HepG2 (cell line): ENCODE data around the gene COL26A1. TPM values are rescaled to one million over a fixed set of nuclear protein-coding genes. Genes with fewer than 3 reads are reported as not detected.

Experiments used
- ARNTL ChIP-seq: sonication (generic); formaldehyde crosslinking; IDR thresholded peaks from 2 replicates; pipeline ENCODE4 v1.4.0; 2020; ENCODE audit warnings: mild to moderate bottlenecking, missing genetic modification reagents
- CSRNP1 ChIP-seq: sonication (generic); formaldehyde crosslinking; IDR thresholded peaks from 2 replicates; pipeline ENCODE4 v1.8.1; 2023; ENCODE audit warnings: mild to moderate bottlenecking, missing genetic modification reagents
- GABPA ChIP-seq, 2 experiments: IDR thresholded peaks; 2 replicates each; pipeline ENCODE4 v1.6.1; 2011 to 2016; ENCODE audit warnings: low read depth in 2 of 2, low read length in 1 of 2, missing biosample characterization in 1 of 2, missing genetic modification characterization in 1 of 2
- LCORL ChIP-seq, 2 experiments: fragments of 450-650 bp in 1 of 2; sonication (generic) in 1 of 2; formaldehyde crosslinking in 1 of 2; IDR thresholded peaks; 2 replicates each; pipeline versions ENCODE4 v1.5.0 to v1.6.1; 2017 to 2020; ENCODE audit warnings: antibody characterized with exemption in 1 of 2, missing genetic modification reagents in 1 of 2
- RFX1 ChIP-seq: fragments of 450-650 bp; IDR thresholded peaks from 2 replicates; pipeline ENCODE4 v1.6.1; 2017
- SALL2 ChIP-seq: sonication (generic); formaldehyde crosslinking; IDR thresholded peaks from 2 replicates; pipeline ENCODE4 v1.8.1; 2023; ENCODE audit warnings: mild to moderate bottlenecking, missing genetic modification reagents, inconsistent platforms
- SPEN ChIP-seq: sonication (generic); formaldehyde crosslinking; IDR thresholded peaks from 2 replicates; pipeline ENCODE4 v1.5.1; 2020; ENCODE audit warnings: low read depth, mild to moderate bottlenecking, missing genetic modification reagents
- ZBTB2 ChIP-seq: sonication (generic); formaldehyde crosslinking; IDR thresholded peaks from 2 replicates; pipeline ENCODE4 v1.8.0; 2022; ENCODE audit warnings: low read depth, missing genetic modification reagents
- ZBTB40 ChIP-seq, 2 experiments: fragments of 450-650 bp in 1 of 2; sonication (generic) in 1 of 2; formaldehyde crosslinking in 1 of 2; IDR thresholded peaks; 2 replicates each; pipeline versions ENCODE4 v1.6.1 to v1.8.0; 2016 to 2022; ENCODE audit warnings: antibody characterized with exemption in 1 of 2, mild to moderate bottlenecking in 1 of 2, missing genetic modification reagents in 1 of 2
- ZNF350 ChIP-seq: sonication (generic); formaldehyde crosslinking; IDR thresholded peaks from 2 replicates; pipeline ENCODE4 v1.4.0; 2020; ENCODE audit warnings: mild to moderate bottlenecking, low read depth, missing genetic modification reagents, borderline replicate concordance
- ZNF441 ChIP-seq: sonication (generic); formaldehyde crosslinking; IDR thresholded peaks from 2 replicates; pipeline ENCODE4 v1.7.0; 2021; ENCODE audit warnings: missing genetic modification reagents, borderline replicate concordance
- ZNF496 ChIP-seq: sonication (generic); formaldehyde crosslinking; IDR thresholded peaks from 2 replicates; pipeline ENCODE4 v1.8.1; 2023; ENCODE audit warnings: mild to moderate bottlenecking, moderate library complexity, missing genetic modification reagents; ENCODE audit not compliant: insufficient replicate concordance
- ZNF556 ChIP-seq: sonication (generic); formaldehyde crosslinking; IDR thresholded peaks from 2 replicates; pipeline ENCODE4 v1.4.0; 2020; ENCODE audit warnings: mild to moderate bottlenecking, missing genetic modification reagents, borderline replicate concordance
- polyA plus RNA-seq, 8 experiments: library from polyadenylated mRNA; depleted of rRNA in 3 of 8; stranded (reverse) in 7 of 8; unstranded in 1 of 8; fragments of >200 nt; fragmentation: Illumina TruSeq in 4 of 8; extraction: Trizol in 4 of 8; gene quantifications; 2 replicates each; pipeline versions ENCODE4 v1.2.1 to v1.2.3, GENCODE V29; 2011 to 2016; ENCODE audit warnings: low read depth in 4 of 8, missing spikeins in 1 of 8, mixed read lengths in 1 of 8; ENCODE audit not compliant: insufficient read depth in 1 of 8
- total RNA-seq, 5 experiments: library from RNA; depleted of rRNA; stranded (reverse); fragments of >200 nt; fragmentation: Illumina TruSeq; extraction: Trizol; gene quantifications; 2 replicates each; pipeline ENCODE4 v1.2.3, GENCODE V29; 2016; ENCODE audit warnings: low read depth in 1 of 5
- TF ChIP-seq, protein P1 (sequence below): sonication (generic); formaldehyde crosslinking; IDR thresholded peaks from 2 replicates; pipeline ENCODE4 v1.4.0; 2020; ENCODE audit warnings: mild to moderate bottlenecking, missing genetic modification reagents

Gene COL26A1
- total and polyA plus RNA-seq, 2 of the 13 experiments (the other 11 are each of a cell fraction or from before 2014, with no cell fraction given), result 7.8 to 9.2 TPM

DNA sequence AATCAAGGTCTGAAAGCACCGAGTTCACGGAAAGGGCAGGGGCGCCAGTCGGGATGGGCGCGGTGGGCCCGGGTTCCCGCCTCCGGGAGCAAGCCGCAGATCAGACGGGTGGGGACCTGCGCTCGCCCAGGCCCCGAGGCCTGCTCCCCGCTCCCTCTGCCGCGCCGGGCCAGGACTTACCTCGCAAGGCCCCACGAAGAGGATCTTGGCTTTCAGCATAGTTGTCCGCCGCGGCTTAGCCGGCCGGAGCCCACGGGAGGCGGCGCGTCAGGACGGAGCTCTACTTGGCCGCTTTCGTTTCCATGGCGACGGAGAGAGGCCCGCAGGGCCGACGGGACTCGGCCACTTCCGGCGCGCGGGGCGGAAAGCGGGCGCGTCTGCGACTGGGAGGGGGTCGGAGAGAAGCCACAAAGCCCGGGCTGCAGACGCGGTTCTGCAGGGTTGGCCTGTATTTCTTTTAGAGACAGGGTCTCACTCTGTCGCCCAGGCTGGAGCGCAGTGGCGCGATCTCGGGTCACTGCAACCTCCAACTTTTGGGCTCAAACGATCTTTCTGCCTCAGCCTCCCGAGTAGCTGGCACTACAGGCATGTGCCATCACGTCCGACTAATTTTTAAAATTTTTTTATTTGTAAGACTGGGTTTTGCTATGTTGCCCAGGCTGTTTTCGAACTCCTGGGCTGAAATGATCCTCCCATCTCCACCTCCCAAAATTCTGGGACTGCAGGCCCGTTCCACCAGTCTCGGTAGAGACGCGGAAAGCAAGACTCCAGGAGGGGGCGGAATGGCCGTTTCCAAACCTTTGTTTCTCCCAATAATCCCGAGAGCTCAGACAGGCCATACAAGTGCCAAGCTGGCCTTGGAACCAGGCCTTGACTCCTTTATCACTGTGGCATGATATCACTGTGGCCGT, 40.9 kb upstream of the COL26A1 start, which contains the start of gene IFT22 (continued):
- TF ChIP-seq SPEN (CRISPR knock-in tag) (peak; percentile 48; the same call in 1 of the 2 replicates), ZNF496 (CRISPR knock-in tag) (no peak), RFX1 (peak; percentile 77), ZBTB2 (no peak), ARNTL (no peak), ZNF556 (CRISPR knock-in tag) (no peak), ZNF441 (CRISPR knock-in tag) (peak; percentile 35; the same call in 1 of the 2 replicates), SALL2 (no peak), ZNF350 (CRISPR knock-in tag) (peak; percentile 90; the same call in 1 of the 2 replicates), GABPA (IDR thresholded peaks at IDR 0.05; ENCODE audit: low read depth, low read length) (peak; percentile 75), GABPA (CRISPR knock-in tag; IDR thresholded peaks at IDR 0.05; ENCODE audit: low read depth) (peak; percentile 92), CSRNP1 (CRISPR knock-in tag) (0 out of 2 replicates have a peak, but pooled peaks have one; percentile 27), LCORL (IDR thresholded peaks at IDR 0.05) (no peak), LCORL (CRISPR knock-in tag; IDR thresholded peaks at IDR 0.05) (no peak; the same call in none of the 2 replicates), ZBTB40 (IDR thresholded peaks at IDR 0.05) (no peak), ZBTB40 (CRISPR knock-in tag; IDR thresholded peaks at IDR 0.05) (0 out of 2 replicates have a peak, but pooled peaks have one; percentile 27)
- TF ChIP-seq, protein P1, sequence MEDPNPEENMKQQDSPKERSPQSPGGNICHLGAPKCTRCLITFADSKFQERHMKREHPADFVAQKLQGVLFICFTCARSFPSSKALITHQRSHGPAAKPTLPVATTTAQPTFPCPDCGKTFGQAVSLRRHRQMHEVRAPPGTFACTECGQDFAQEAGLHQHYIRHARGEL, result peak; percentile 23; the same call in 1 of the 2 replicates
